NCI-H187 (cell line): ENCODE data around the gene MS4A4E.
"Not testable (repeated sequence)": the region's sequence is repeated elsewhere in the genome, so short reads cannot be mapped to it uniquely, and the experiment has no call there.

Source experiments
- DNase-seq, 2 experiments: peaks; one replicate each; lab custom pipeline; 2025; lab: John Stamatoyannopoulos, UW

Gene MS4A4E

GRCh38 chr11:60221692-60222091 is 21.2 kb downstream of the MS4A4E start:
- DNase-seq = no peak

- DNase-seq = no peak
These were observed 21.8 kb downstream of the MS4A4E start for GRCh38 chr11:60221181-60221580.

GRCh38 chr11:60214386-60214785 is 28.6 kb downstream of the MS4A4E start:
- no peak for DNase-seq

- no peak for DNase-seq
These were observed 31.7 kb downstream of the MS4A4E start for GRCh38 chr11:60211206-60211605.

GRCh38 chr11:60209977-60210376 is 33.0 kb downstream of the MS4A4E start:
- DNase-seq = no peak

- no peak for DNase-seq
These were observed 34.0 kb downstream of the MS4A4E start for GRCh38 chr11:60208951-60209350.

- DNase-seq = no peak
These were observed 34.6 kb downstream of the MS4A4E start for GRCh38 chr11:60208146-60208895.

- no peak for DNase-seq
These were observed 36.3 kb downstream of the MS4A4E start for GRCh38 chr11:60206616-60207015.

GRCh38 chr11:60204922-60205321 is 38.0 kb downstream of the MS4A4E start:
- no peak for DNase-seq

GRCh38 chr11:60201334-60201733 is 41.6 kb downstream of the MS4A4E start:
- DNase-seq = not testable (repeated sequence)

- no peak for DNase-seq
These were observed 45.5 kb downstream of the MS4A4E start for GRCh38 chr11:60197442-60197841.

GRCh38 chr11:60195923-60196368 is 47.0 kb downstream of the MS4A4E start:
- no peak for DNase-seq

GRCh38 chr11:60194511-60194910 is 48.4 kb downstream of the MS4A4E start:
- DNase-seq = no peak

GRCh38 chr11:60193687-60194433 is 49.1 kb downstream of the MS4A4E start:
- DNase-seq = no peak

GRCh38 chr11:60192564-60192963 is 50.4 kb downstream of the MS4A4E start:
- DNase-seq = not testable (repeated sequence)

GRCh38 chr11:60188481-60188880 is 54.5 kb downstream of the MS4A4E start:
- DNase-seq = not testable (repeated sequence)

- not testable (repeated sequence) for DNase-seq
These were observed 56.8 kb downstream of the MS4A4E start for GRCh38 chr11:60186128-60186527.

GRCh38 chr11:60185512-60185827 is 57.5 kb downstream of the MS4A4E start:
- DNase-seq = not testable (repeated sequence)

GRCh38 chr11:60184824-60185511 is 58.0 kb downstream of the MS4A4E start:
- no peak for DNase-seq

- DNase-seq = no peak
These were observed 59.2 kb downstream of the MS4A4E start for GRCh38 chr11:60183591-60184205.

GRCh38 chr11:60182541-60183330 is 60.2 kb downstream of the MS4A4E start, which contains the start of gene MS4A6A:
Gene MS4A6A, minus strand, starts transcription at chr11:60183083. Its CDS starts 1,356 bp downstream, at chr11:60181727.
- DNase-seq = no peak
